NB4 (cell line): ENCODE data around the gene FLOT2.
A peak's percentile ranks its signal among the peaks of the same experiment; 100 is the strongest.
"Not testable (repeated sequence)": the region's sequence is repeated elsewhere in the genome, so short reads cannot be mapped to it uniquely, and the experiment has no call there.

Experiments used
- DNase-seq: peaks from one replicate; pipeline ENCODE4 v3.0.0; 2010; ENCODE audit warnings: low read depth
- H3K4me3 ChIP-seq: one replicate; pipeline ENCODE4 v1.5.1; 2011; ENCODE audit warnings: mild to moderate bottlenecking, low read depth, low read length, moderate library complexity
- CTCF ChIP-seq: IDR thresholded peaks from one replicate; pipeline ENCODE4 v1.5.1; 2012; ENCODE audit warnings: low read depth, low read length
- MYC ChIP-seq: IDR thresholded peaks from 2 replicates; pipeline ENCODE4 v1.6.1; 2011; ENCODE audit warnings: low read depth, low read length
- POLR2A ChIP-seq: IDR thresholded peaks from 2 replicates; pipeline ENCODE4 v1.6.1; 2011; ENCODE audit warnings: mild to moderate bottlenecking; ENCODE audit not compliant: insufficient read length; ENCODE audit errors: extremely low read depth
- TF ChIP-seq, protein P1 (sequence below): IDR thresholded peaks from 2 replicates; pipeline ENCODE4 v1.6.1; 2011; ENCODE audit warnings: low read depth, low read length

The FLOT2 gene

GRCh38 chr17:28841901-28842281, 55.6 kb downstream of the FLOT2 start:
- peak overlapping the region; percentile 73 for H3K4me3 ChIP-seq
- no peak for DNase-seq
- TF ChIP-seq, protein P1, sequence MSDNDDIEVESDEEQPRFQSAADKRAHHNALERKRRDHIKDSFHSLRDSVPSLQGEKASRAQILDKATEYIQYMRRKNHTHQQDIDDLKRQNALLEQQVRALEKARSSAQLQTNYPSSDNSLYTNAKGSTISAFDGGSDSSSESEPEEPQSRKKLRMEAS = no peak
- no peak for TF ChIP-seq POLR2A
- no peak for TF ChIP-seq CTCF
- no peak for TF ChIP-seq MYC

GRCh38 chr17:28839221-28839620, 58.3 kb downstream of the FLOT2 start:
- DNase-seq = no peak
- TF ChIP-seq POLR2A = no peak
- no peak for TF ChIP-seq MYC
- TF ChIP-seq, protein P1 = no peak
- TF ChIP-seq CTCF = no peak
- H3K4me3 ChIP-seq = no peak overlapping the region

DNA sequence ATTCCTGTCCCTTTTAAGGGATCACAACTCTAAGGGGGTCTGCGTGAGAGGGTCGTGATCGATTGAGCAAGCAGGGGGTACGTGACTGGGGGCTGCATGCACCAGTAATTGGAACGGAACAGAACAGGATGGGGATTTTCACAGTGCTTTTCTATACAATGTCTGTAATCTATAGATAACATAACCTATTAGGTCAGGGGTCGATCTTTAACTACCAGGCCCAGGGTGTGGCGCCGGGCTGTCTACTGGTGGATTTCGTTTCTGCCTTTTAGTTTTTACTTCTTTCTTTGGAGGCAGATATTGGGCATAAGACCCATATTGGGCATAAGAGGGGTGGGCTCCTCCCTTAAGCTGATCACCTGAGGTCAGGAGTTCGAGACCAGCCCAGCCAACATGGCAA, 61.0 kb downstream of the FLOT2 start:
- not testable (repeated sequence) for H3K4me3 ChIP-seq, DNase-seq

- no peak for TF ChIP-seq MYC
- no peak for DNase-seq
- H3K4me3 ChIP-seq = no peak overlapping the region
Measured at GRCh38 chr17:28834420-28834819, 63.1 kb downstream of the FLOT2 start.
